Activated gamma-delta T cell (primary cell): ENCODE results near the gene IKBKE.

Source experiments
- DNase-seq: peaks from one replicate; lab custom pipeline; 2025; lab: John Stamatoyannopoulos, UW

Gene IKBKE

GRCh38 chr1:206455289-206455665 is 15.0 kb upstream of the IKBKE start:
- DNase-seq = no peak

GRCh38 chr1:206455666-206456344 is 14.5 kb upstream of the IKBKE start:
- DNase-seq = no peak

GRCh38 chr1:206456577-206457370 is 13.5 kb upstream of the IKBKE start:
- no peak for DNase-seq

GRCh38 chr1:206457408-206458120 is 12.7 kb upstream of the IKBKE start:
- no peak for DNase-seq

GRCh38 chr1:206459703-206460102 is 10.6 kb upstream of the IKBKE start:
- no peak for DNase-seq

- no peak for DNase-seq
Measured at GRCh38 chr1:206460836-206461426, 9.3 kb upstream of the IKBKE start.

- no peak for DNase-seq
Measured at GRCh38 chr1:206461602-206462455, 8.4 kb upstream of the IKBKE start.

GRCh38 chr1:206463137-206463536 is 7.1 kb upstream of the IKBKE start:
- no peak for DNase-seq

- no peak for DNase-seq
Measured at GRCh38 chr1:206463911-206464310, 6.4 kb upstream of the IKBKE start.

- DNase-seq = no peak
Measured at GRCh38 chr1:206464456-206464964, 5.8 kb upstream of the IKBKE start.

- DNase-seq = no peak
Measured at GRCh38 chr1:206465951-206466350, 4.3 kb upstream of the IKBKE start.

GRCh38 chr1:206466840-206467649 is 3.2 kb upstream of the IKBKE start:
- DNase-seq = no peak

- DNase-seq = no peak
Measured at GRCh38 chr1:206467915-206468314, 2.4 kb upstream of the IKBKE start.

GRCh38 chr1:206468571-206468970 is 1.7 kb upstream of the IKBKE start:
- no peak for DNase-seq

- DNase-seq = no peak
Measured at GRCh38 chr1:206469411-206469932, 804 bp upstream of the IKBKE start.

GRCh38 chr1:206470692-206471414 is 577 bp downstream of the IKBKE start:
- DNase-seq = peak; percentile 21

- no peak for DNase-seq
Measured at GRCh38 chr1:206471415-206471801, 1.1 kb downstream of the IKBKE start.

- no peak for DNase-seq
Measured at GRCh38 chr1:206472024-206472423, 1.7 kb downstream of the IKBKE start.

- DNase-seq = no peak
Measured at GRCh38 chr1:206472454-206472853, 2.2 kb downstream of the IKBKE start.

- DNase-seq = no peak
Measured at GRCh38 chr1:206472886-206473285, 2.6 kb downstream of the IKBKE start.
